Left cardiac atrium (tissue), 4 donors: ENCODE results near the gene ACAA2. TPM values are rescaled to one million over a fixed set of nuclear protein-coding genes. Genes with fewer than 3 reads are reported as not detected.
"Not testable (repeated sequence)": the region's sequence is repeated elsewhere in the genome, so short reads cannot be mapped to it uniquely, and the experiment has no call there.

Source experiments
- ATAC-seq, 2 donors: fragments of 200-7000 bp; cut with Tn5 transposase; one replicate each; pipeline ENCODE4 v1.9.1; 2020; ENCODE audit warnings: mild to moderate bottlenecking in 2 of 2, moderate library complexity in 2 of 2
- DNase-seq: peaks from one replicate; pipeline ENCODE4 v3.0.0-alpha.2; 2020
- intact Hi-C, 2 donors: fragments of 100-400 bp; cut with DNase I; formaldehyde crosslinking; loops; one replicate each; pipeline versions ENCODE4 v1.14.1 to v1.15.1; 2022 to 2023
- total RNA-seq, 2 donors: library from RNA; stranded (reverse); fragmentation: NEBNext Ultra II Directional; extraction: Animal tissue kit (Norgen Biotek cat#: 25700); gene quantifications; one replicate each; pipeline ENCODE4 v1.2.1, GENCODE V29; 2021
- donor health status: DM: no; HTN: yes; CAD: no.
- donor health status: DM: no; HTN: yes; CAD: no; lungs with severe emphysema.
- donor health status: DM: yes; HTN: yes; CAD: no.
- donor health status: Dilated cardiomyopathy.

ACAA2 gene
- total RNA-seq, 2 donors from 2014 or later: 137 to 155 TPM

GRCh38 chr18:49846718-49847470 lies 33.6 kb upstream of the ACAA2 start:
- DNase-seq (no peak), ATAC-seq (no peak)
- intact Hi-C loops: no loop called here

GRCh38 chr18:49846361-49846662 lies 33.0 kb upstream of the ACAA2 start:
- DNase-seq (no peak), ATAC-seq (peak; percentile 32 to 38)
- intact Hi-C loops: no loop called here

- DNase-seq (no peak), ATAC-seq (no peak)
- intact Hi-C loops: no loop called here
Observed at GRCh38 chr18:49845629-49846360, 32.5 kb upstream of the ACAA2 start.

- DNase-seq (no peak), ATAC-seq (no peak)
- intact Hi-C loops: no loop called here
Observed at GRCh38 chr18:49844903-49845302, 31.6 kb upstream of the ACAA2 start.

DNA sequence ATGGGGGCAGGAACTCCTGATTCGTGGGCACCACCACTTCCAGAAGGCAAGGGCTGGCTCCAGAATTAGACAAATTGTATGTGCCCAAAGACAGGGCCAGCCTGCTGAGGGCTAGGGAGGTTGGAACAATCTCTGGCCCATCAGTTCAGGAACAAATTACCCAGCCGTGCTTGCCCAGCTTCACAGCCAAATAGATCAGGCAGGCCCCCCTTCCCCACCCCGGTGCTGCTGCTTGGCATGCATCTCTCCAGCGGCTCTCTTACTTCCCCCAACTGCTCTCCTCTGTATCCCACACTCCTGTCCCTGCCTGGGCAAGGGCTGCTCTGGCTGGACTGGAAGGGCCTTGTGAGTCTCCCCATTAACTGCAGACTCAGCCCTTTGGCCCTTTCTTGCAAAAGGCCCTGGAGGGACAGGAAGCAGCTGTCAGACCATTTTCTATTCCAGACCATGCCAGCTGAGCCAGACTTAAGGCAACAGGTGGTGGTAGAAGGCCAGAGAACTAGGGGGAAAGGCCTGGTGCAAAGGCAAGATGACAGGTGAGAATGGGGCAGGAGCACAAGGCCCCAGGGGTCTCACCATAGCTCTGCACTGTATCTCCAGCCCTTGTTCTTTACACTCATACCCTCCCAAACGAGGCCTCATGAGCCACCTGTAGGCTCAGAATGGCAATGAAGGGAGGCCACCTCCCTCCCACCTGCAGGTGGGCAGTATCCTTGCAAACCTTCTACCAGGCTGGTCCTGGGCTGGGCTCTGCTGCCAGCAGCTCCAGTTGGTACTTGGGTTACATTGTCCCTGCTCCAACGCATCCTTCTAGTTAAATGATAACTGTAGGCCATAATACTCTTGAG lies 30.7 kb upstream of the ACAA2 start:
- ATAC-seq (no peak), DNase-seq (no peak)
- intact Hi-C loops: no loop called here

- intact Hi-C loops: no loop called here
- ATAC-seq (no peak), DNase-seq (no peak)
Observed at GRCh38 chr18:49843131-49843530, 29.8 kb upstream of the ACAA2 start.

GRCh38 chr18:49842656-49843055 lies 29.3 kb upstream of the ACAA2 start:
- no peak for ATAC-seq
- no peak for DNase-seq
- intact Hi-C loops: no loop called here

DNA sequence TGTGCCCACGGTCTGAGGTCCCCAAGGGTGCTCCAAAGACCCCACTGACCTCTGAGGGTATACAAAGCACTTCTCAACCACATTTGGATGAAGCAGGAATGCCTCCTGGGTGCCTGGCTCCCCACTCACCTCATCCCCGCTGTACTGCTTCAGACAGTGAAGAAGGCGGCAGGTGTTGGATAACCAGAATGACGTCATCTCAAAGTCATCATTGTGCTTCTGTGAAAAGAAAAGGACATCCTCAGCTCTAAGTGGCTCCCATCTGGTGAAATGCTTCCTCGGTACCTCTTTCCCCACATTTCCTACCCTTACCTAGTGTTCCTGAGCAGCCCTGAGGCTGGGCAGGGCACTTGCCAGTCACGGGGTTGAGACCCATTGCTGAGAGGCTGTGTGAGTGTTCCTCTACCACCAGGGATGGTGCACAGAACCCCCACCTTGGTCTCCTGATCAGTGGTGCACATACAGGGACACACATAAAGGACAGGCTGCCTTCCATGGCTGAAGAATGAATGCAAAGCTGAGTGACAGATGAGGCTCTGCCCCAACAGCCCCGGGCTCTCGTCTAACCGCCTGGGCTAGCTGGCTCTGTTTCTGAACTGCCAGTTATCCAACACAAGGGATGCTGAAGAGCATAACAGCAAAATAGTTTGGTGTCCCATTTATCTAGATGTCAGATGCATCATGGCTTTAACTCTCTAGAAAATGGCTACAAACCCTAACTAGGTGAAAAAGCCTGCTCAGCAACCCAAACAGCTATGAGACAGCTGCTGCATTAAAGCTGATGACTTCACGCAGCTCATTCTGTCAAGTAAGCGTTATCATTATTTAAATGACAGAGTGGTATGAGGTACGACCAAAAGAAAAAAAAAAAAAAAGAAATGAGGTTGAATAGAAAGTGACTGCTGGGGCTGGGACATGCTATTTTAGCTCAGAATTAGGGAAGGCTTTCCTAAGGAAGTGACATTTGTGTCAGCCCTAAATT lies 28.2 kb upstream of the ACAA2 start:
- intact Hi-C loops: no loop called here
- no peak for ATAC-seq
- DNase-seq: no peak

DNA sequence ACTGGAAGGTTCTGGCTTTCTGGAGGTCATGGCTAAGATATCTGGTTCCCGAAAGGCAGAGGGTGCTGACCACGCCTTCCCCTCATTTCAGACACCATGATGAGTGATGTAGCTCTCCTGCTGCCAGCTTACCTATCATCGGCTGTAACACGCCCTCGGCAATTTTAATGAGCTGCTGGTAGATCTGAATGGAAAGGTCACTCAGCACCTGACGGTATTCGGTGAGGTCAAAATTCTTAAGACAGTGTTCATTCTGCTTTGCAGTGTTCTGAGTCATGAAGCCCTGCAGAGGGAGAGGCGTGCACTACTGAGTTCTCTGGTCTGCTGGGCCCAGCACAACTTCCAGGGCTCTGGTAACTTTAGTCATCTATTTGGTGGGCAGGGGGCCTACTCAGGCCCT lies 25.7 kb upstream of the ACAA2 start:
- ATAC-seq (peak; percentile 39 to 91), DNase-seq (no peak)
- intact Hi-C loops: no loop called here

DNA sequence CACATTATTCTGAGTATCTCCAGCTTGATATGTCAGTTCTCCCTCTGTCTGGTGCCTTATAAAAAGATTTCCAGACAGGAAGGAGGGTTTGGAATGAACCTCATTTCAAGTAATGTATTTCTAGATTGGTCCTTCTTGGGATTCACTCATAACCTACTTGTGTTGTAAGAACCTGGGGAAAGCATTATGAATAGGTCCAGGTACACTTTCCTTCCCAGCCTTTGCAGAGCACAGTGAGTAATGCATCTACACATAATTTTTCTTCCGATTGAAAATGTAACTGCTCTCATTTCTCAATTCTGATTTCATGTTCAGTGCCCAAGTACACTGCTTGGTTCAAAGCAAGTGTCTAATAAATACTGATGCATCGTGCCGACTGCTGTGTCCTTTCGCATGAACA lies 25.0 kb upstream of the ACAA2 start:
- intact Hi-C loops: no loop called here
- ATAC-seq (no peak), DNase-seq (no peak)

GRCh38 chr18:49837889-49838288 lies 24.6 kb upstream of the ACAA2 start:
- ATAC-seq: no peak

GRCh38 chr18:49837316-49837835 lies 24.0 kb upstream of the ACAA2 start:
- ATAC-seq, DNase-seq, intact Hi-C loops: not testable (repeated sequence)

More at GRCh38 chr18:49837889-49838288, 24.6 kb upstream of the ACAA2 start:
- DNase-seq: no peak
- intact Hi-C loops: no loop called here

- no peak for DNase-seq
- intact Hi-C loops: no loop called here
- ATAC-seq: no peak
Observed at GRCh38 chr18:49835405-49835804, 22.1 kb upstream of the ACAA2 start.

GRCh38 chr18:49834258-49834657 lies 20.9 kb upstream of the ACAA2 start:
- DNase-seq (no peak), ATAC-seq (no peak)
- intact Hi-C loops: no loop called here

- DNase-seq (no peak), ATAC-seq (peak in 1 of 2 donors; percentile 73)
- intact Hi-C loops: no loop called here
Observed at GRCh38 chr18:49833814-49834213, 20.5 kb upstream of the ACAA2 start.

DNA sequence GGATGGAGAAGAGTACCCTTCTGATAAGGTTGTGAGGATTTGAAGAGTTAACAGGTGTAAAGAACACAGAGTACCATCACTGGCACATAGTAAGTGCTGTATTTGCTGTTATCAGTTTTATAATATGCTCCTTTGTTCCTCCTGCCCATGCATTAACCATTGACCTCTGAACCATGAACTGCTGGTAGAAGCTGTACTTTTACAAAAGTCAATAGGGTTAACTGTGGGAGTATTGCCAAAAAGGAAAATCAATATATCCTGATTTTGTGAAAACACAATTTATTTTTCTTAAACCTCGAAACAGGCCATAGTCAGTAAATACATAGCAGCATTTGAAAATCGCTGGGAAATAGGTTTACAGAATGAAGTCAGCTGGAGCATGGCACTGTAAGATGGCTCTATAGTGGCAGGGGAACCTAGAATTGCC lies 18.9 kb upstream of the ACAA2 start:
- intact Hi-C loops: no loop called here
- ATAC-seq (no peak), DNase-seq (no peak)

GRCh38 chr18:49827996-49828395 lies 14.7 kb upstream of the ACAA2 start:
- ATAC-seq: no peak
- intact Hi-C loops: no loop called here
- no peak for DNase-seq

DNA sequence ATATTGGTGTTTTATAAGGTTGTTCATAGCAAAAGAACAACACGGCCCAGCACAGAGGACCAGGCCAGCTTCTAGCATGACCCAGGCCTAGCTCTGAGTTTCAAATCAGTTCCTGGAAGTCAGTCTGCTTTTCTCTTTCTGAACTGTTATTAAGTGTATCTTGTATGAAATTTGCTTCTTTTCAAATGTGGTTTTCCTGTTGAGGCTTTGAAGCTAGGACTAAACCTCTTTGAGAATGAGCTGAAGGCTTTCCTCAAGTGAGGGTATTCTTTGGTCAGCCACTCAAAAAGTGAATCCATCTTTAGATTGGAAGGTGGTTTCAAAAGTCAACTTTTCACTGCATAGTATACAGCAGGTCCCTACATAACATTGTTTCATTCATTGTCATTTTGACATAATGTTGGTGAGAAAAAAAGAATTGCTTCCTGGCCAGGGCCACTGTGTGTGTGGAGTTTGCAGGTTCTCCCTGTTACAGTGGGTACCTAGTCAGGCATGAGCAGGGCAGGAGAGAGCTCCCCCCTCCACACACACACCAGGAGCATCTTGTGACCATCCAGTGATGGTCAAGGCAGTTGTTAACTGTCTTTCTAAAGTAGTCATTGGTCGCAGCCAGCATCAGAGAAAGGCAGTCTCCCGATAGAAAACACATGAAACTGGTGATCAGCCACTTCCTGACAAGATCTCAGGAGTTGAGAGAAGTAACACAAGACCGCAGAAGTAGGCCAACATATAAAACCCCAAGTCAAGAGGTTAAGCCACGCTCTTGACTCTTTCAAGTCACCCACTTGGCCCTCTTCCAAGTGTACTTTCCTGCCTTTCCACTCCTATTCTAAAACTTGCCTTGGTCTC lies 6.7 kb upstream of the ACAA2 start:
- no peak for DNase-seq
- ATAC-seq: peak in 1 of 2 donors; percentile 57
- intact Hi-C loops: no loop called here
